Measurements from ENCODE around the gene AQP12B. TPM values are rescaled to one million over a fixed set of nuclear protein-coding genes. Genes with fewer than 3 reads are reported as not detected.

AQP12B gene
- total and polyA plus RNA-seq, 4 donors, result not detected

DNA sequence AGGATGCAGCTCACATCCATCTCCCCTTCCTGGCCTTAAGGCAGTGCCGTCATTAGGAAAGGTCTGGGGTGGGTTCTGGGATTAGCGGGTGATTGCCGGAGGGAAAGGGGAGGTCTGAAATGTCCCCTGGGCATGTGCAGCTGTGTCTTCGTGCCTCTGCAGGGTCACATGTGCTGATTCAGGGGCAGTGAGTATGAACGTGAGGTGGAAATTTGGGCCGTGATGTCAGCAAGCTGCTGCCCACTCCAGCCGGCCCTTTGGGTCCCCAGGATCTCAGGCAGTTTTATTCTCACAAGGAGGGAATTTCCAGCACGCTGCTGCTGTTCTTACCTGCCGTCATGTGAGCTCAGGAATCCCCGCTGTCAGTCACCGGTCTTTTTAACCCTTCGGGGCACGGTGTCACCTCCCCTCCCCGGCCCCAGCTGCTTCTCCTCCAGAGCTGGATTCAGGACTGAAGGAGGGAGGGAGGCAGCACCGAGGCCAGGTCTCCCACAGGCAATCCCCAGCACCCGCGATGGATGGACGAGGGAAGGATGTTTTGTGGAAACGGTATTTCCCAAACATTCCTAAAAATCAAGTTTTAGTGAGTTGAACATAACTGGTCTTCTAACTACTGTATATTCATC, 33.9 kb downstream of the AQP12B start:
- 37% methylated on average over 19 of the region's 19 CpGs for WGBS
- no peak for DNase-seq (ENCODE audit: low spot score)

DNA sequence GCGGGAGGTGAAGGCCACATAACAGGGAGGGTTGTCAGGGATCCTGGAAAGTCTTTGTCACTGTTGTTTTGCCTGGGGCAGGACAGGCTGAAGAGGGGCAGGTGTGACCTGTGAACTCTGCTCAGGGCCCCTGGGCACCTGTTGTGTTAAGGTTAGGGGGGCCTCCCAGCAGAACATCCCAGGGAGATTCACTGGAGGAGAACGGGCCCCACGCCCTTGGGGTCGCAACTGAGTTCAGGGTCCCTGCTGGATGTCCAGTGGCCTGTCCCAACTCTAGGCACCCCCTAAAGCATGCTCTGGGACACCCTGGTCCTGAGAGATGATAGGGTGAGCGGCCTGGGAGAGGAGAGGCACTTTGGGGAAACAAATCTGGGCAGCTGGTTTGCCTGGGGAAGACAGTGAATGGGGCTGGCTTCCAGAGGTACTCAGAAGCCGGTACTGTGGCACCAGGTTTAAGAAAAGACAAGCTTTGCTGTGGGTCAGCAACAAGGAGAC, 34.5 kb downstream of the AQP12B start:
- Histone ChIP-seq H3K4me3 (ENCODE audit: low read depth in 1 of 3, low read length in 3 of 3) (no peak overlapping the region), H3K4me1 (ENCODE audit: control insufficient read depth in 4 of 4, insufficient read depth in 4 of 4, low read length in 3 of 4) (no peaks in the 10 kb centered on the region), H3K27ac (ENCODE audit: low read depth in 1 of 2, low read length in 2 of 2) (no peak overlapping the region), H3K27me3 (ENCODE audit: control insufficient read depth in 4 of 4, insufficient read depth in 4 of 4, low read length in 3 of 4) (peaks cover 0 to 5% (median 2%) of the 10 kb centered on the region in 4 donors), H3K9ac (ENCODE audit: low read depth in 1 of 2, low read length in 2 of 2) (no peak overlapping the region), H3K36me3 (ENCODE audit: control insufficient read depth in 4 of 4, insufficient read depth in 3 of 4, low read depth in 1 of 4, low read length in 3 of 4) (no peaks in the 10 kb centered on the region), H3K9me3 (ENCODE audit: control insufficient read depth in 4 of 4, low read length in 3 of 4) (no peaks in the 10 kb centered on the region)
- no peak for DNase-seq (ENCODE audit: low spot score)
- TF ChIP-seq RAD21 (IDR thresholded peaks at IDR 0.05), result no peak
- no peak for TF ChIP-seq FOXA2 (IDR thresholded peaks at IDR 0.05)
- TF ChIP-seq JUND (IDR thresholded peaks at IDR 0.05), result no peak
- TF ChIP-seq, protein P1, sequence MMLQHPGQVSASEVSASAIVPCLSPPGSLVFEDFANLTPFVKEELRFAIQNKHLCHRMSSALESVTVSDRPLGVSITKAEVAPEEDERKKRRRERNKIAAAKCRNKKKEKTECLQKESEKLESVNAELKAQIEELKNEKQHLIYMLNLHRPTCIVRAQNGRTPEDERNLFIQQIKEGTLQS (IDR thresholded peaks at IDR 0.05), result no peak
- TF ChIP-seq YY1 (IDR thresholded peaks at IDR 0.05), result no peak
- TF ChIP-seq, protein P2, sequence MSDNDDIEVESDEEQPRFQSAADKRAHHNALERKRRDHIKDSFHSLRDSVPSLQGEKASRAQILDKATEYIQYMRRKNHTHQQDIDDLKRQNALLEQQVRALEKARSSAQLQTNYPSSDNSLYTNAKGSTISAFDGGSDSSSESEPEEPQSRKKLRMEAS (IDR thresholded peaks at IDR 0.05), result no peak
- TF ChIP-seq FOXA1 (IDR thresholded peaks at IDR 0.05), result no peak
- no peak for TF ChIP-seq NR2F2 (IDR thresholded peaks at IDR 0.05)
- WGBS, result 80% methylated on average over 6 of the region's 6 CpGs

More for the DNA sequence above, 33.9 kb downstream of the AQP12B start:
- Histone ChIP-seq H3K27me3 (ENCODE audit: control insufficient read depth in 4 of 4, insufficient read depth in 4 of 4, low read length in 3 of 4) (peaks cover 0 to 5% (median 2%) of the 10 kb centered on the region in 4 donors), H3K27ac (ENCODE audit: low read depth in 1 of 2, low read length in 2 of 2) (no peak overlapping the region), H3K9ac (ENCODE audit: low read depth in 1 of 2, low read length in 2 of 2) (no peak overlapping the region), H3K9me3 (ENCODE audit: control insufficient read depth in 4 of 4, low read length in 3 of 4) (no peaks in the 10 kb centered on the region), H3K4me1 (ENCODE audit: control insufficient read depth in 4 of 4, insufficient read depth in 4 of 4, low read length in 3 of 4) (no peaks in the 10 kb centered on the region), H3K4me3 (ENCODE audit: low read depth in 1 of 3, low read length in 3 of 3) (no peak overlapping the region), H3K36me3 (ENCODE audit: control insufficient read depth in 4 of 4, insufficient read depth in 3 of 4, low read depth in 1 of 4, low read length in 3 of 4) (no peaks in the 10 kb centered on the region)
- no peak for TF ChIP-seq SP1 (IDR thresholded peaks at IDR 0.05)

DNA sequence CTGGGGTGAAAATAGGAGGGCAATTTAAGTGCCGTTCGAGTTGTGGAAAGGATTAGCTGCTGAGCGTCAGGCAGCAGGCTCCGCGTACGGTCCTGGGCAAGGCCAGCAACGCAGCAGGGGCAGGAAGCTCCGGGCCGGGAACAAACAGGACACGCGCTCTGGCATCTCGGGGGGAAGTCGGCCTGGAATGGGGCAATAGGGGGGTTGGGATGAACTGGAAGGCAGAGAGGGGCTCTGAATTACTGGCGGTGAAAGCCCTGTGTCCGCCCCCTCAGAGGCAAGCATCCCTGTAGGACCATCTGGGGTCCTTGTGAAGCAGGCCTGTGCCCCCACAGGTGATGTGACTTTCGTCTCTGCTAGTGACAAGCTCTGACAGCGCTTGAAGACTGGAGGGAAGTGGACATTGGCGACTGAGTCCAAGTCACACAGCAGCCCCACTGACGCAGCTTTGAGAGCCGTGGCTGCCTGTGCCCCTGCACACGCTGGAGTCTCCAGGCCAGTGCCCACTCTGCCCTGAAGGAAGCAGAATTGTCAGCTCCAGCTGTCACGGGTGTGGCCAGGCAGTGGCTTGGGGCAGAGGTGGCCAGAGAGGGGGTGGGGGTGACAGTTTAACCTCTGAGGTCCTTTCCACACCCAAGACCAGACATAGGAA, 35.1 kb downstream of the AQP12B start:
- no peak for TF ChIP-seq HNF4A (conservative IDR thresholded peaks at IDR 0.05)
- TF ChIP-seq, protein P2 (IDR thresholded peaks at IDR 0.05), result no peak
- TF ChIP-seq, protein P3, sequence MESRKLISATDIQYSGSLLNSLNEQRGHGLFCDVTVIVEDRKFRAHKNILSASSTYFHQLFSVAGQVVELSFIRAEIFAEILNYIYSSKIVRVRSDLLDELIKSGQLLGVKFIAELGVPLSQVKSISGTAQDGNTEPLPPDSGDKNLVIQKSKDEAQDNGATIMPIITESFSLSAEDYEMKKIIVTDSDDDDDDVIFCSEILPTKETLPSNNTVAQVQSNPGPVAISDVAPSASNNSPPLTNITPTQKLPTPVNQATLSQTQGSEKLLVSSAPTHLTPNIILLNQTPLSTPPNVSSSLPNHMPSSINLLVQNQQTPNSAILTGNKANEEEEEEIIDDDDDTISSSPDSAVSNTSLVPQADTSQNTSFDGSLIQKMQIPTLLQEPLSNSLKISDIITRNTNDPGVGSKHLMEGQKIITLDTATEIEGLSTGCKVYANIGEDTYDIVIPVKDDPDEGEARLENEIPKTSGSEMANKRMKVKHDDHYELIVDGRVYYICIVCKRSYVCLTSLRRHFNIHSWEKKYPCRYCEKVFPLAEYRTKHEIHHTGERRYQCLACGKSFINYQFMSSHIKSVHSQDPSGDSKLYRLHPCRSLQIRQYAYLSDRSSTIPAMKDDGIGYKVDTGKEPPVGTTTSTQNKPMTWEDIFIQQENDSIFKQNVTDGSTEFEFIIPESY (IDR thresholded peaks at IDR 0.05), result no peak
- TF ChIP-seq GABPA (IDR thresholded peaks at IDR 0.05 in 1 of 2, conservative IDR thresholded peaks at IDR 0.05 in 1 of 2), result no peak
- TF ChIP-seq, protein P4, sequence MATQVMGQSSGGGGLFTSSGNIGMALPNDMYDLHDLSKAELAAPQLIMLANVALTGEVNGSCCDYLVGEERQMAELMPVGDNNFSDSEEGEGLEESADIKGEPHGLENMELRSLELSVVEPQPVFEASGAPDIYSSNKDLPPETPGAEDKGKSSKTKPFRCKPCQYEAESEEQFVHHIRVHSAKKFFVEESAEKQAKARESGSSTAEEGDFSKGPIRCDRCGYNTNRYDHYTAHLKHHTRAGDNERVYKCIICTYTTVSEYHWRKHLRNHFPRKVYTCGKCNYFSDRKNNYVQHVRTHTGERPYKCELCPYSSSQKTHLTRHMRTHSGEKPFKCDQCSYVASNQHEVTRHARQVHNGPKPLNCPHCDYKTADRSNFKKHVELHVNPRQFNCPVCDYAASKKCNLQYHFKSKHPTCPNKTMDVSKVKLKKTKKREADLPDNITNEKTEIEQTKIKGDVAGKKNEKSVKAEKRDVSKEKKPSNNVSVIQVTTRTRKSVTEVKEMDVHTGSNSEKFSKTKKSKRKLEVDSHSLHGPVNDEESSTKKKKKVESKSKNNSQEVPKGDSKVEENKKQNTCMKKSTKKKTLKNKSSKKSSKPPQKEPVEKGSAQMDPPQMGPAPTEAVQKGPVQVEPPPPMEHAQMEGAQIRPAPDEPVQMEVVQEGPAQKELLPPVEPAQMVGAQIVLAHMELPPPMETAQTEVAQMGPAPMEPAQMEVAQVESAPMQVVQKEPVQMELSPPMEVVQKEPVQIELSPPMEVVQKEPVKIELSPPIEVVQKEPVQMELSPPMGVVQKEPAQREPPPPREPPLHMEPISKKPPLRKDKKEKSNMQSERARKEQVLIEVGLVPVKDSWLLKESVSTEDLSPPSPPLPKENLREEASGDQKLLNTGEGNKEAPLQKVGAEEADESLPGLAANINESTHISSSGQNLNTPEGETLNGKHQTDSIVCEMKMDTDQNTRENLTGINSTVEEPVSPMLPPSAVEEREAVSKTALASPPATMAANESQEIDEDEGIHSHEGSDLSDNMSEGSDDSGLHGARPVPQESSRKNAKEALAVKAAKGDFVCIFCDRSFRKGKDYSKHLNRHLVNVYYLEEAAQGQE (IDR thresholded peaks at IDR 0.05), result no peak
- TF ChIP-seq YY1 (IDR thresholded peaks at IDR 0.05), result no peak
- WGBS, result 70% methylated on average over 22 of the region's 22 CpGs
- no peak for DNase-seq (ENCODE audit: low spot score)

More for the DNA sequence above, 35.1 kb downstream of the AQP12B start:
- H3K9ac ChIP-seq (ENCODE audit: low read depth in 1 of 2, low read length in 2 of 2), result no peak overlapping the region
- H3K4me3 ChIP-seq (ENCODE audit: low read depth in 1 of 3, low read length in 3 of 3), result no peak overlapping the region
- no peak overlapping the region for H3K27ac ChIP-seq (ENCODE audit: low read depth in 1 of 2, low read length in 2 of 2)
- no peaks in the 10 kb centered on the region for H3K4me1 ChIP-seq (ENCODE audit: control insufficient read depth in 4 of 4, insufficient read depth in 4 of 4, low read length in 3 of 4)
- H3K9me3 ChIP-seq (ENCODE audit: control insufficient read depth in 4 of 4, low read length in 3 of 4), result no peaks in the 10 kb centered on the region
- no peaks in the 10 kb centered on the region for H3K36me3 ChIP-seq (ENCODE audit: control insufficient read depth in 4 of 4, insufficient read depth in 3 of 4, low read depth in 1 of 4, low read length in 3 of 4)
- H3K27me3 ChIP-seq (ENCODE audit: control insufficient read depth in 4 of 4, insufficient read depth in 4 of 4, low read length in 3 of 4), result peaks cover 0 to 5% (median 2%) of the 10 kb centered on the region in 4 donors

Data from liver (tissue), 9 donors.